Brain microvascular endothelial cell (primary cell): ENCODE measurements around the gene SUOX.
A peak's percentile ranks its signal among the peaks of the same experiment; 100 is the strongest.
"Not testable (repeated sequence)": the region's sequence is repeated elsewhere in the genome, so short reads cannot be mapped to it uniquely, and the experiment has no call there.

Experiments
- DNase-seq: peaks from one replicate; pipeline ENCODE4 v3.0.0-alpha.2; 2020
- H3K27ac ChIP-seq: fragments of 250-450 bp; sonication (Bioruptor Pico); 2 replicates; pipeline ENCODE4 v1.5.1; 2020; ENCODE audit warnings: mild to moderate bottlenecking, moderate library complexity
- H3K27me3 ChIP-seq: fragments of 250-450 bp; sonication (Bioruptor Pico); replicated peaks from 2 replicates; pipeline ENCODE4 v1.5.1; 2020; ENCODE audit warnings: mild to moderate bottlenecking
- H3K36me3 ChIP-seq: fragments of 250-450 bp; sonication (Bioruptor Pico); replicated peaks from 2 replicates; pipeline ENCODE4 v1.5.1; 2020; ENCODE audit warnings: mild to moderate bottlenecking
- H3K4me3 ChIP-seq: 2 replicates; pipeline ENCODE4 v1.5.1; 2011; ENCODE audit warnings: low read depth, mild to moderate bottlenecking, control low read depth, low read length, moderate library complexity
- in situ Hi-C: cut with HindIII; loops from 2 replicates; pipeline ENCODE4 v1.10.0; 2017; ENCODE audit warnings: low sequenced_read_pairs, low pct_ligation_motif_present
- TF ChIP-seq, protein P1 (sequence below): IDR thresholded peaks from 2 replicates; pipeline ENCODE4 v1.5.1; 2011; ENCODE audit warnings: low read depth, mild to moderate bottlenecking, moderate library complexity, low read length, control low read depth, inconsistent platforms; ENCODE audit errors: missing control alignments

The SUOX gene

GRCh38 chr12:55985341-55985740 is 11.7 kb upstream of the SUOX start:
- no peak overlapping the region for H3K4me3 ChIP-seq
- in situ Hi-C loops: no loop called here
- DNase-seq: no peak
- TF ChIP-seq, protein P1, sequence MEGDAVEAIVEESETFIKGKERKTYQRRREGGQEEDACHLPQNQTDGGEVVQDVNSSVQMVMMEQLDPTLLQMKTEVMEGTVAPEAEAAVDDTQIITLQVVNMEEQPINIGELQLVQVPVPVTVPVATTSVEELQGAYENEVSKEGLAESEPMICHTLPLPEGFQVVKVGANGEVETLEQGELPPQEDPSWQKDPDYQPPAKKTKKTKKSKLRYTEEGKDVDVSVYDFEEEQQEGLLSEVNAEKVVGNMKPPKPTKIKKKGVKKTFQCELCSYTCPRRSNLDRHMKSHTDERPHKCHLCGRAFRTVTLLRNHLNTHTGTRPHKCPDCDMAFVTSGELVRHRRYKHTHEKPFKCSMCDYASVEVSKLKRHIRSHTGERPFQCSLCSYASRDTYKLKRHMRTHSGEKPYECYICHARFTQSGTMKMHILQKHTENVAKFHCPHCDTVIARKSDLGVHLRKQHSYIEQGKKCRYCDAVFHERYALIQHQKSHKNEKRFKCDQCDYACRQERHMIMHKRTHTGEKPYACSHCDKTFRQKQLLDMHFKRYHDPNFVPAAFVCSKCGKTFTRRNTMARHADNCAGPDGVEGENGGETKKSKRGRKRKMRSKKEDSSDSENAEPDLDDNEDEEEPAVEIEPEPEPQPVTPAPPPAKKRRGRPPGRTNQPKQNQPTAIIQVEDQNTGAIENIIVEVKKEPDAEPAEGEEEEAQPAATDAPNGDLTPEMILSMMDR: no peak
- H3K27ac ChIP-seq: no peak overlapping the region
- no peaks in the 10 kb centered on the region for H3K27me3 ChIP-seq
- H3K36me3 ChIP-seq: peaks cover 57% of the 10 kb centered on the region

GRCh38 chr12:55985976-55986375 is 11.1 kb upstream of the SUOX start:
- H3K4me3 ChIP-seq, H3K27me3 ChIP-seq, DNase-seq, in situ Hi-C loops, H3K27ac ChIP-seq: not testable (repeated sequence)
- H3K36me3 ChIP-seq: peaks cover 57% of the 10 kb centered on the region

GRCh38 chr12:55991110-55991509 is 6.0 kb upstream of the SUOX start:
- Histone ChIP-seq H3K27ac (no peak overlapping the region), H3K4me3 (no peak overlapping the region), H3K36me3 (peaks cover 70% of the 10 kb centered on the region), H3K27me3 (no peaks in the 10 kb centered on the region)
- TF ChIP-seq, protein P1: no peak
- DNase-seq: no peak
- in situ Hi-C loops: no loop called here

DNA sequence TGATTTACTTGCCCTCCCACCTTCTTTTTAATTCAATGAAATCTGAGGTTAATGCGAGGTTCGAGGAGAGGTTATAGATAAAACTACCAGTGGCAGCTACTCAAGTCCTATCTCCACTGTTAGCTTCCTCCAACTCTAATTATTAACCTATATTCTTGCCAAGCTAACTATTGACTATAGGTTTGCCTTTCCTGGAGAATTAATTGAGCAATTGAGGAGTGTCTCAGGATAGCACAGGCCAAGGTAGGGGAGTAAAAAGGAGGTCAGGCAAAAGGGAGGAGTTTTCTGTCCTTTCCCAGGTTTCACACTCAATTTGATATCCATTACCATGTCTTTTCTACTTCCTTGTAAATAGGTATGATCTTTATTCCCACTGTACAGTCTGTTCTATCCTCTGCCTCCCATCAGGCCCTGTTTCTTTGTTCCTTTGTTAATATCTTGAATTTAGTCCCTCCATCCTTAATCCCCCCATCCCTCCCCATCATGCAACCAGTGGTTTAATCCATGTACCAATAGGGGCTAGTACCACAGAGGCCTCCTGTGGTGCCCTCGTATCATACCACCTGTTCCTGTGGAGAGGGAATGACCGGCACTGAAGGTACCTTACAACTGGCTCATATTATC is 3.7 kb upstream of the SUOX start:
- Histone ChIP-seq H3K27me3 (no peaks in the 10 kb centered on the region), H3K27ac (no peak overlapping the region), H3K36me3 (peaks cover 56% of the 10 kb centered on the region), H3K4me3 (no peak overlapping the region)
- in situ Hi-C loops: no loop called here
- no peak for DNase-seq
- TF ChIP-seq, protein P1: no peak

DNA sequence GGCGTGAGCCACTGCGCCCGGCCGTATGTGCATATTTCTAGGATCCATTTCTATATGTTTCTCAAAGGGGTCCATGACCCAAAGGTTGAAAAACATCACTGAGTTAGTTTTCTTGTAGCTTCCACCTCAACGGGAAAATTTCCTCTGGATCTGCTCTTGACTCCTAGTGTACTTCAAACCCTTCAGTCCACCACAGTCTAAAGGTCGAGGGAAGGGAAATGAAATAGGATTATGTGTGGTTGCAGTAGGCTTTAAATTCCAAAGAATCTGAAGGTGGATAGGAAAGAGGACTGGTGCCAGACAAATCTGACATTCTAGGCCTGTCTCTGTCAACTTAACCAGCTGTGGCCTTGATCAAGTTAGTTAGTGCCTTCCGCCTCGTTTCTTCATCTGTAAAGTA is 1.7 kb upstream of the SUOX start:
- H3K27me3 ChIP-seq: no peaks in the 10 kb centered on the region
- DNase-seq: no peak
- in situ Hi-C loops: no loop called here
- TF ChIP-seq, protein P1: no peak
- no peak overlapping the region for H3K4me3 ChIP-seq
- H3K36me3 ChIP-seq: peaks cover 46% of the 10 kb centered on the region
- H3K27ac ChIP-seq: no peak overlapping the region

- H3K4me3 ChIP-seq: peak overlapping the region; percentile 93
- TF ChIP-seq, protein P1: peak; percentile 86
- in situ Hi-C loops: no loop called here
- no peak overlapping the region for H3K27ac ChIP-seq
- peak; percentile 52 for DNase-seq
- no peaks in the 10 kb centered on the region for H3K27me3 ChIP-seq
- H3K36me3 ChIP-seq: peaks cover 37% of the 10 kb centered on the region
Measured at GRCh38 chr12:55996201-55996714, 818 bp upstream of the SUOX start.
